ENCODE measurements around the gene EPHA4.

Gene EPHA4

GRCh38 chr2:221372907-221373306 lies 199.2 kb downstream of the EPHA4 start:
- TF ChIP-seq CTCF (IDR thresholded peaks at IDR 0.05; ENCODE audit: extremely low read depth, missing control alignments), result no peak
- DNase-seq (ENCODE audit: low spot score), result no peak

GRCh38 chr2:221372159-221372884 lies 199.8 kb downstream of the EPHA4 start:
- no peak for TF ChIP-seq CTCF (IDR thresholded peaks at IDR 0.05; ENCODE audit: extremely low read depth, missing control alignments)
- no peak for DNase-seq (ENCODE audit: low spot score)

GRCh38 chr2:221371347-221371746 lies 200.8 kb downstream of the EPHA4 start:
- no peak for DNase-seq (ENCODE audit: low spot score)
- no peak for TF ChIP-seq CTCF (IDR thresholded peaks at IDR 0.05; ENCODE audit: extremely low read depth, missing control alignments)

GRCh38 chr2:221370857-221371211 lies 201.3 kb downstream of the EPHA4 start:
- DNase-seq (ENCODE audit: low spot score), result no peak
- no peak for TF ChIP-seq CTCF (IDR thresholded peaks at IDR 0.05; ENCODE audit: extremely low read depth, missing control alignments)

GRCh38 chr2:221370076-221370856 lies 201.8 kb downstream of the EPHA4 start:
- no peak for TF ChIP-seq CTCF (IDR thresholded peaks at IDR 0.05; ENCODE audit: extremely low read depth, missing control alignments)
- DNase-seq (ENCODE audit: low spot score), result no peak
